HG02623 (cell line): ENCODE data around the gene MTUS2.
"Not testable (repeated sequence)": the region's sequence is repeated elsewhere in the genome, so short reads cannot be mapped to it uniquely, and the experiment has no call there.

Source experiments
- ATAC-seq: cut with Tn5 transposase; IDR thresholded peaks from one replicate; pipeline ENCODE4 v1.9.1; 2021; ENCODE audit warnings: moderate library complexity; ENCODE audit not compliant: unreplicated experiment

Gene MTUS2

GRCh38 chr13:29210676-29211075, 390.5 kb downstream of the MTUS2 start:
- no peak for ATAC-seq

GRCh38 chr13:29211162-29211561, 391.0 kb downstream of the MTUS2 start:
- not testable (repeated sequence) for ATAC-seq

- no peak for ATAC-seq
Measured at GRCh38 chr13:29222458-29222857, 402.3 kb downstream of the MTUS2 start.

GRCh38 chr13:29224206-29224605, 404.1 kb downstream of the MTUS2 start:
- no peak for ATAC-seq

DNA sequence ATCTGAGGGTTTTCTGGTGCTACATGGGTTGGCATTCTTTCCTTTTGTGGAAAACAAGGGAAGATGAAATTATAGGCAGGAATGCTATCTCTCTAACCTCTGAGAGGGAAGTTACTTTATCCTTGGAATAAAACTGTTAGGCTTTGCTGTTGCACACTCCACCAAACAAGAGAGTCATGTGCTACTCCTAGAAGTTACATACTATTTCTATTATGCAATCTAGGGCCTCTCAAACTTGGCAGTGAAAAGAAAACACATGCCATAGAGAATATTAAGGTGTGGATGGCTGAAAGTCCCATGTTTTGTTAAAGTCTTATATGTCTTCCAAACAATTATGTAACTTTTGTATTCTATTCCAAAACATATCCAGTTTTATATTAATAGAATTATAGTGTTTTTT, 407.4 kb downstream of the MTUS2 start:
- no peak for ATAC-seq

- ATAC-seq, result no peak
Measured at GRCh38 chr13:29230299-29230845, 410.2 kb downstream of the MTUS2 start.

DNA sequence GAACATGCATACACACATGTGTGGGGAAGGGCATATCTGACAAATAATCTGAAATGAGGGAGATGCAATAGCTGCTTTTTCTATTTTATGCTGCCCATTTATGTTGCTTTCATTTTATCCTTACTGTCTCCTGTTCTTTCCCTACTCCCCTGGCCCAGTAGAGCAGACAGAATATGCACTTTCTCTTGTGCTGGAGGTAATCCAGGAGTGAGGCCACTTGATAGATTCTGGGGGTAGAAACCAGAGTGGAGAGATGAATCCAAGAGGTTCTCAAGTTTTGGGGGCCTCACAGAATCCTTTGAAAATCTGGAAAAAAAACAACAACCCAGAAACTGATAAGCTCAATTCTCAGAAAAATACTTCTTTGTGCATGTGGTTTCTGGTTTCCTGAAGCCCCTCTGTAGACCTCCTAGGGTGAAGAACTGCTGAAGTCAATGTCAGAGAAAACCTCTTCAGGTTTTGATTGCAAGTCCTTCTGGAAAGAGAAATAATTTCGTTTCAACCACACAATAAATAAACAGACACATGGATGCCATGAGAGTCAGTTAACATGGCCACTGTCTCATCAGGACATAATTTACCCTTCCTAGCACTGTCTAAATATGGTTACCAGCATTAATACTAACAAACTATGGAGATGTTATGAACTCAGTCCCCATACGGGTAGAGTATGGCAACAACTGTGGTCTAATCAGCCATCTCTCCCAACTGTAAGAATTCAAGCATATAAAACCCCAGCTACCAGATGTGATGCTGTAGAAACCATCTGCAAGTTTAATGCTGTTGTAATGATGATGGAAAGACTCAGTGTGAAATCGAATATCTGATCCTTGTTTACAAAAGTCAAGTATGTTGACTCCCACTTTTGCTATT, 419.8 kb downstream of the MTUS2 start:
- ATAC-seq, result no peak

- ATAC-seq, result no peak
Measured at GRCh38 chr13:29254626-29255370, 434.7 kb downstream of the MTUS2 start.

DNA sequence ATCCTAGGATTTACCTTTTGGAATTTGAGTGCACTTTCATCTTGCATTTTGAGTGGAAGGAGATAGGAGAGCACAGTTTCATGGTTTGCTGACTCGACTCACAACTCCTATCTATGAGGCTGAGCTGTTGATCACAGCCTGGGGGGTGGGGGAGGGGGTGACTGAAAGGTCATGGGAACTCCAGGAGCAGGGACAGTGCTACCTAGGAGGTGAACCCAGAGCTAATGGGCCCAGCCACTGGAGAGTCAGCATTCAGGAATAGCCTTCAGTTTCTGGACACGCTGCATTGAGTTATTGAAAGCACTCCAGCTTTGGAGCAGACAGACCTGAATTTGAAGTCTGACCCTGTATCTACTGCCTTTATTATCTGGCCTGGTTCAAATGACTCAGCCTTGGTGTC, 435.4 kb downstream of the MTUS2 start:
- ATAC-seq, result no peak

DNA sequence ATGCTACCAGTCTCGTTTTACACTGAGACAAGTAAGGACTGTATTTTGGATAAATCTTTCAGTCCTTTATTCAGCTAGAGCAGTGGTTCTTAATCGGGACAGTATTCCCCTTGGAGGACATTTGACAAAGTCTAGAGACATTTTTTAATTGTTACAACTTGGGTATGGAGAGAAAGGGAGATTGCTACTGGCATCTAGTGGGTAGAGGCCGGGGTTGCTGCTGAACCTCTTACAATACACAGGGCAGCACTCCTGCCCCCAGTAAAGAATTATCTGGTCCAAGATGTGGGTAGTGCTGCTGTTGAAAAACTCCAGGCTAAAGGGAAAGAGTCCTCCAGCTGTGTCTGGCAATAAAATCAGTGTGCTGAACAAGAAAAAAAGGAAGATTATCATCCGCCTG, 440.5 kb downstream of the MTUS2 start:
- ATAC-seq, result no peak

- no peak for ATAC-seq
Measured at GRCh38 chr13:29266261-29266660, 446.1 kb downstream of the MTUS2 start.

DNA sequence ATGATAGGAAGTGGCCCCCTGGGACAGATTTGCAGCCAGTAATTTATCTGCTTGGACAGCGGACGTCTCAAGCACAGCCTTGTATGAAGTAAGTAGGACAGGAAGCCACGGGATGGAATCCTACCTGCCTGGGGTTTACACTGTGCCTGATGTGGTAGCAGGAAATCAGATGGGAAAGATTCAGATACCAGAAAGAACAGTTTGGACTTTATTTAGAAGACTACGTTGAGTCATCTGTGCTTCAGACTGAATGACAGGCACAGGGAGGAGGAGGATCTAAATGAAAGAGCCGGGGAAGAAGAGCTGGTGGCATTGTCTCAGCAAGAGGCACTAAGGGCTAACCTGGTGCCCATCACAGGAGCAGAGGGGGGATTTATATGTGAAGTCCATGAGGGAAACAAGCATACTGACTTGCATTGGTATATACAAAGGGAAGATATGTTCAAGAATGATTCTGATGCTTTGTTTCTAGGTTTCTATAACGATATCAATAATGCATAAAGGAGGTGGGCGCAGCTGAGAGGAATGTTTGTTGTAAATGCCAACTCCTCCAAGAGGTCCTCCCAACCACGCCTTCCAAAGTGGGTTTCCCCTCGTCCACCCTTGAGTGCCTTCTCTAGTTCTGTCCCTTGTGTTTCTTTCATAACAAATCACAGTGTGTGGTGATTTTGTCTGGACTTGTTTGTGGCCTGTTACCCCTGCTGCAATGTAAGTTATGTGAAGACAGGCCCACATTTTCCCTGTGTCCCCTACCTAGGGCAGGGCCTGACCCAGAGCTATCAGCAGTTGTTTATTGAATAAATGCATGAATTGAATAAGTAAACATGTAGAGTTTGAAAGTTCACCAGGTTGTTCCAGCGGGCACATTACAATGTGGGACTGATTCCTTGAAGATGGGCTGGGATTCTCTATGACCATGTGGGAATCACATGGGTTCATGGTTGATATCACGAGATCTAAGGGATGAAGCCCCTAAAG, 446.9 kb downstream of the MTUS2 start:
- ATAC-seq, result no peak

GRCh38 chr13:29270271-29270985, 450.3 kb downstream of the MTUS2 start:
- ATAC-seq, result no peak

DNA sequence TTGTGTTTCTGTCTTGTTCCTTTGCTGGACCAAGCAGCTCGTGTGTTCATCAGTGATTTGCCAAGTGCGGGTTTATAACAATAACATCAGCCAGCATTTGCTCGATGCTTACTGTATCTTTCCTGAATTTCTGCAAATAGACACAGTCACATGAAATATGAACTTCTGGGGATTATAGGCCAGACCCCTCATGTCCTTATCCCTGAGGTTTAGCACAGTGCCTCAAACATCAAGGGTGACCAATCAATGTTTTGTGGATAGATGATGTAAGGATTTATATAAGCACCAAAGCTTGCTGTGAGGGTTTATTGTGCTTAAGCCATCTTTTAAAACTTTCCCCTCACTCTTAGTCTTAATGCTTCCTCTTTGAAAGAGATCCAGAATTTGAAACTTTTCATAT, 451.5 kb downstream of the MTUS2 start:
- ATAC-seq, result no peak

GRCh38 chr13:29279356-29280254, 459.5 kb downstream of the MTUS2 start:
- ATAC-seq, result no peak

GRCh38 chr13:29281932-29282495, 461.9 kb downstream of the MTUS2 start:
- ATAC-seq, result no peak

- ATAC-seq, result no peak
Measured at GRCh38 chr13:29284726-29285125, 464.6 kb downstream of the MTUS2 start.

DNA sequence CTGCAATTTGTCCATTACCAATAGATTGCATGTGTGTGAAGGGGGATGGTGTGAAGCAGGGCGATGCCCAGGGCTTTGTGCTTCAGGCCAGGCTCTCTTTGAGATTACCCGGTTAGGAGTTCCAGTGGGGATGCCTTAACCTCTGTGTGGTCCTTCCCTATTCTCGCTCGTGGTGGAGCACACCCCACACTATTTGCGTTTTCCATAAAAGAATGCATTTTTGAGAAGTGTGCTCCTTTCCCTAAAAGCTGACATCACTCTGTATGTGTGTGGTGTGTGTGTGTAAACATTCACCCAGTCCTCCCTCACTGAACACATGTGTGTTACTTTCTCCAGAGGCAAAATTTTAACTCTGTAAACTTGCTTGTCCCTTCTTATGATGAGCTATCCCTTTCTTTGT, 467.1 kb downstream of the MTUS2 start:
- ATAC-seq, result no peak

GRCh38 chr13:29292045-29292444, 471.9 kb downstream of the MTUS2 start:
- ATAC-seq, result no peak
